Measurements from ENCODE around the gene BICC1. TPM values are rescaled to one million over a fixed set of nuclear protein-coding genes. Genes with fewer than 3 reads are reported as not detected.

BICC1 gene
- total RNA-seq, 1 experiment from 2014 or later, result 0.57 TPM

DNA sequence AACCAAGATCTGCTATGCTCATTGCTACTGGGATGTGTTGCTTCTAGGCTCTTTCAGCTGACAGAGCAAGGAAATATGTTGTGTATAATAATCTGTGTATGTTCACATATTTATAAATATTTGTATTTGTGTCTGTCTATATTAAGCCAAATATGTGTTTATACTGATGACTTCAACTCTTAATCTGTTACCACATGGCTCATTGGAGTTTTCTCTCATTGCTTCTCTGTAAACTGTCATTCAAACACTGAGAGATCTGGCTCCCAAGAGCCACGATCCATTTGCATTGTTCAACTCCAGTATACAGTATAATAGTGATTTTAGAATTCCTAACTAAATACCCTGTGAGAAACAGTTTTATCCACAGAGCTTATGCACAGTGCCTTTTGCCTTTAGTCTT, 35.3 kb downstream of the BICC1 start:
- Histone ChIP-seq H3K4me2 (ENCODE audit: insufficient read depth, insufficient read length, low read length) (no peak overlapping the region), H3K4me1 (ENCODE audit: insufficient read depth, low read length) (no peaks in the 10 kb centered on the region), H3K56ac (ENCODE audit: insufficient read length, low read depth, low read length) (no peak overlapping the region), H2BK5ac (ENCODE audit: insufficient read length, low read length) (no peak overlapping the region), H3K79me2 (ENCODE audit: insufficient read depth, low read length) (no peaks in the 10 kb centered on the region), H2BK15ac (ENCODE audit: low read depth, low read length) (no peak overlapping the region), H3K23ac (ENCODE audit: insufficient read length, low read depth, low read length) (no peak overlapping the region), H3K27me3 (ENCODE audit: insufficient read depth, low read length) (no peaks in the 10 kb centered on the region), H3K27ac (ENCODE audit: insufficient read length, low read depth, low read length) (no peak overlapping the region), H3K9me3 (ENCODE audit: control insufficient read depth, low read depth, low read length) (no peaks in the 10 kb centered on the region), H2BK120ac (ENCODE audit: low read depth, low read length, poor library complexity, severe bottlenecking) (no peak overlapping the region), H3T11ph (ENCODE audit: low read length) (no peak overlapping the region), H3K14ac (ENCODE audit: insufficient read depth, low read length) (no peak overlapping the region), H2AK5ac (ENCODE audit: insufficient read length, low read length) (no peak overlapping the region), H4K91ac (ENCODE audit: insufficient read length, low read depth, low read length) (no peak overlapping the region), H2BK12ac (ENCODE audit: insufficient read length, low read depth, low read length) (no peak overlapping the region), H2BK20ac (ENCODE audit: low read depth, low read length, poor library complexity, severe bottlenecking) (no peak overlapping the region), H3K18ac (ENCODE audit: insufficient read length, low read depth, low read length) (no peak overlapping the region), H4K8ac (replicated peaks; ENCODE audit: insufficient read length, low read depth, low read length) (no peak overlapping the region), H3K9ac (ENCODE audit: extremely low read depth, insufficient read length, low read length) (no peak overlapping the region), H3K4ac (ENCODE audit: low read depth, low read length) (no peak overlapping the region), H2AFZ (ENCODE audit: low read length) (no peak overlapping the region), H4K20me1 (ENCODE audit: control insufficient read depth, insufficient read depth, insufficient read length) (no peaks in the 10 kb centered on the region), H3K23me2 (ENCODE audit: insufficient read length, low read depth, low read length, poor library complexity, severe bottlenecking) (no peaks in the 10 kb centered on the region), H3K79me1 (ENCODE audit: insufficient read depth, low read depth, low read length, poor library complexity, severe bottlenecking) (no peaks in the 10 kb centered on the region), H4K5ac (ENCODE audit: insufficient read length, low read depth, low read length) (no peak overlapping the region)
- no peak for DNase-seq
- TF ChIP-seq, protein P1, sequence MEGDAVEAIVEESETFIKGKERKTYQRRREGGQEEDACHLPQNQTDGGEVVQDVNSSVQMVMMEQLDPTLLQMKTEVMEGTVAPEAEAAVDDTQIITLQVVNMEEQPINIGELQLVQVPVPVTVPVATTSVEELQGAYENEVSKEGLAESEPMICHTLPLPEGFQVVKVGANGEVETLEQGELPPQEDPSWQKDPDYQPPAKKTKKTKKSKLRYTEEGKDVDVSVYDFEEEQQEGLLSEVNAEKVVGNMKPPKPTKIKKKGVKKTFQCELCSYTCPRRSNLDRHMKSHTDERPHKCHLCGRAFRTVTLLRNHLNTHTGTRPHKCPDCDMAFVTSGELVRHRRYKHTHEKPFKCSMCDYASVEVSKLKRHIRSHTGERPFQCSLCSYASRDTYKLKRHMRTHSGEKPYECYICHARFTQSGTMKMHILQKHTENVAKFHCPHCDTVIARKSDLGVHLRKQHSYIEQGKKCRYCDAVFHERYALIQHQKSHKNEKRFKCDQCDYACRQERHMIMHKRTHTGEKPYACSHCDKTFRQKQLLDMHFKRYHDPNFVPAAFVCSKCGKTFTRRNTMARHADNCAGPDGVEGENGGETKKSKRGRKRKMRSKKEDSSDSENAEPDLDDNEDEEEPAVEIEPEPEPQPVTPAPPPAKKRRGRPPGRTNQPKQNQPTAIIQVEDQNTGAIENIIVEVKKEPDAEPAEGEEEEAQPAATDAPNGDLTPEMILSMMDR (conservative IDR thresholded peaks at IDR 0.05), result no peak
- WGBS (ENCODE audit: extremely low coverage, insufficient read length, low lambda C conversion rate), result no CpG with 5 or more reads among the region's 1 CpG
- H3K4me3 Mint-ChIP-seq, result no peak overlapping the region
- no peaks in the 10 kb centered on the region for H3K27me3 Mint-ChIP-seq (ENCODE audit: low read depth)
- no peak overlapping the region for H3K27ac Mint-ChIP-seq
- no peaks in the 10 kb centered on the region for H3K36me3 Mint-ChIP-seq (ENCODE audit: insufficient read depth in 1 of 3, low read depth in 3 of 3)
- H3K4me1 Mint-ChIP-seq, result no peaks in the 10 kb centered on the region
- H3K9me3 Mint-ChIP-seq, result no peaks in the 10 kb centered on the region

All from H9 (cell line).